IMR-90 (cell line): Measurements from ENCODE around the gene PCK2. TPM values are rescaled to one million over a fixed set of nuclear protein-coding genes. Genes with fewer than 3 reads are reported as not detected.

Experiments used
- ATAC-seq: fragments of 200-7000 bp; cut with Tn5 transposase; 2 replicates; pipeline ENCODE4 v1.9.1; 2020; ENCODE audit warnings: low read depth, mild to moderate bottlenecking, moderate library complexity
- BruUV-seq: library from RNA; stranded (reverse); fragments of 400-500 nt; replicated peaks from 2 replicates; lab custom pipeline; 2021; lab: Mats Ljungman, UMichigan
- CTCF ChIA-PET: fragments of 300-600 bp; formaldehyde crosslinking; extraction: SDS; loops from one replicate; lab custom pipeline; 2021; ENCODE audit warnings: antibody characterized with exemption; lab: Yijun Ruan, JAX
- POLR2A ChIA-PET: fragments of 300-600 bp; sonication (Branson Sonifier 250); formaldehyde crosslinking; loops from one replicate; lab custom pipeline; 2022; ENCODE audit warnings: antibody characterized with exemption; ENCODE audit not compliant: unreplicated experiment; lab: Charles Lee
- DNase-seq: peaks from one replicate; pipeline ENCODE4 v3.0.0; 2013
- H2AFZ ChIP-seq: replicated peaks from 2 replicates; pipeline ENCODE3; 2013; ENCODE audit warnings: low read length, mild to moderate bottlenecking; ENCODE audit not compliant: poor library complexity
- H2AK5ac ChIP-seq: 2 replicates; pipeline ENCODE4 v1.6.1; 2013; ENCODE audit warnings: low read depth, low read length, inconsistent platforms
- H2AK9ac ChIP-seq: replicated peaks from 2 replicates; pipeline ENCODE3; 2013; ENCODE audit warnings: mild to moderate bottlenecking, low read depth, low read length, moderate library complexity; ENCODE audit not compliant: poor library complexity
- H2BK120ac ChIP-seq: 2 replicates; pipeline ENCODE4 v1.6.1; 2013; ENCODE audit warnings: low read depth, low read length, inconsistent platforms
- H2BK15ac ChIP-seq: 3 replicates; pipeline ENCODE4 v1.6.1; 2013; ENCODE audit warnings: low read depth, low read length, inconsistent platforms
- H2BK20ac ChIP-seq: 2 replicates; pipeline ENCODE4 v1.6.1; 2013; ENCODE audit warnings: low read depth, mild to moderate bottlenecking, inconsistent platforms, low read length, moderate library complexity
- H2BK5ac ChIP-seq: 2 replicates; pipeline ENCODE4 v1.6.1; 2013; ENCODE audit warnings: mild to moderate bottlenecking, low read depth, low read length, inconsistent platforms; ENCODE audit not compliant: poor library complexity, severe bottlenecking
- H3K14ac ChIP-seq: replicated peaks from 2 replicates; pipeline ENCODE4 v1.6.1; 2013; ENCODE audit warnings: low read depth, low read length, inconsistent platforms
- H3K18ac ChIP-seq: 2 replicates; pipeline ENCODE4 v1.6.1; 2013; ENCODE audit warnings: low read depth, low read length, control low read depth
- H3K23ac ChIP-seq: 2 replicates; pipeline ENCODE4 v1.6.1; 2013; ENCODE audit warnings: low read depth, low read length, inconsistent platforms
- H3K27ac ChIP-seq: 2 replicates; pipeline ENCODE4 v1.5.1; 2013; ENCODE audit warnings: mild to moderate bottlenecking, control low read depth, low read length; ENCODE audit not compliant: insufficient read depth
- H3K27me3 ChIP-seq: 2 replicates; pipeline ENCODE4 v1.6.1; 2013; ENCODE audit warnings: low read length; ENCODE audit not compliant: control insufficient read depth, insufficient read depth
- H3K36me3 ChIP-seq: 2 replicates; pipeline ENCODE4 v1.6.1; 2013; ENCODE audit warnings: low read length, mixed read lengths; ENCODE audit not compliant: control insufficient read depth, insufficient read depth
- H3K4ac ChIP-seq: 2 replicates; pipeline ENCODE4 v1.6.1; 2013; ENCODE audit warnings: low read depth, low read length, inconsistent platforms
- H3K4me1 ChIP-seq: 2 replicates; pipeline ENCODE4 v1.6.1; 2013; ENCODE audit warnings: low read length, mixed read lengths; ENCODE audit not compliant: control insufficient read depth, insufficient read depth
- H3K4me2 ChIP-seq: 2 replicates; pipeline ENCODE4 v1.6.1; 2013; ENCODE audit warnings: low read depth, mild to moderate bottlenecking, control low read depth, low read length, moderate library complexity
- H3K4me3 ChIP-seq: 2 replicates; pipeline ENCODE4 v1.5.1; 2013; ENCODE audit warnings: low read depth, mild to moderate bottlenecking, control low read depth, low read length, moderate library complexity; ENCODE audit not compliant: insufficient read depth
- H3K56ac ChIP-seq: 2 replicates; pipeline ENCODE4 v1.6.1; 2013; ENCODE audit warnings: low read length, inconsistent platforms; ENCODE audit not compliant: insufficient read depth; ENCODE audit errors: extremely low read depth
- H3K79me1 ChIP-seq, 2 experiments: 2 replicates each; pipeline ENCODE4 v1.6.1; 2013; ENCODE audit warnings: low read length in 2 of 2, inconsistent platforms in 1 of 2, low read depth in 1 of 2
- H3K9ac ChIP-seq: 2 replicates; pipeline ENCODE4 v1.6.1; 2013; ENCODE audit warnings: low read depth, low read length, control low read depth
- H3K9me1 ChIP-seq: 2 replicates; pipeline ENCODE4 v1.6.1; 2013; ENCODE audit warnings: low read length, inconsistent platforms; ENCODE audit not compliant: insufficient read depth
- H3K9me3 ChIP-seq: 2 replicates; pipeline ENCODE4 v1.6.1; 2013; ENCODE audit warnings: low read length; ENCODE audit not compliant: control insufficient read depth, insufficient read depth
- H4K20me1 ChIP-seq: 2 replicates; pipeline ENCODE4 v1.6.1; 2013; ENCODE audit warnings: low read length, inconsistent platforms; ENCODE audit not compliant: insufficient read depth
- H4K5ac ChIP-seq: 2 replicates; pipeline ENCODE4 v1.6.1; 2013; ENCODE audit warnings: mild to moderate bottlenecking, low read depth, low read length, control low read depth
- H4K8ac ChIP-seq, 2 experiments: 2 replicates each; pipeline ENCODE4 v1.6.1; 2013; ENCODE audit warnings: low read depth in 2 of 2, low read length in 2 of 2, control low read depth in 1 of 2, inconsistent platforms in 1 of 2
- H4K91ac ChIP-seq: 2 replicates; pipeline ENCODE4 v1.6.1; 2013; ENCODE audit warnings: low read depth, low read length, inconsistent platforms; ENCODE audit not compliant: insufficient read depth
- CEBPB ChIP-seq: IDR thresholded peaks from 2 replicates; pipeline ENCODE4 v1.6.1; 2012; ENCODE audit warnings: low read depth, low read length, improper control_type of control experiment
- POLR2A ChIP-seq: IDR thresholded peaks from 2 replicates; pipeline ENCODE4 v1.6.1; 2012; ENCODE audit warnings: mild to moderate bottlenecking, low read depth, low read length
- SMC3 ChIP-seq: fragments of 150-350 bp; IDR thresholded peaks from 2 replicates; pipeline ENCODE4 v1.6.1; 2016; ENCODE audit warnings: low read depth, mild to moderate bottlenecking, antibody characterized with exemption, low read length, moderate library complexity
- WGBS, 2 experiments: methylation state at CpG; one replicate each; pipeline versions ENCODE4 v1.1.5 to v1.1.7; 2013; ENCODE audit warnings: missing lambda C conversion rate in 2 of 2; ENCODE audit not compliant: insufficient read length in 1 of 2; ENCODE audit errors: extremely low coverage in 2 of 2; 5-methylcytosine and 5-hydroxymethylcytosine counted together
- dilution Hi-C: fragments of 300-500 bp; cut with HindIII; formaldehyde crosslinking; loops from one replicate; pipeline ENCODE4 v1.14.3; 2018; ENCODE audit warnings: low sequenced_read_pairs; ENCODE audit not compliant: unreplicated experiment
- in situ Hi-C: fragments of 300-500 bp; cut with MboI; formaldehyde crosslinking; loops from 3 replicates; pipeline ENCODE4 v1.14.3; 2019; ENCODE audit warnings: low sequenced_read_pairs, inconsistent platforms, mixed read lengths
- intact Hi-C: fragments of 100-400 bp; cut with micrococcal nuclease; formaldehyde crosslinking; loops from 2 replicates; pipeline ENCODE4 v1.10.0; 2022
- polyA plus RNA-seq, 3 experiments: library from polyadenylated mRNA; depleted of rRNA; stranded (reverse); fragments of >200 nt; gene quantifications; 2 replicates each; pipeline ENCODE4 v1.2.3, GENCODE V29; 2012; ENCODE audit warnings: low replicate concordance in 1 of 3
- total RNA-seq: library from RNA; depleted of rRNA; stranded (reverse); fragments of >200 nt; gene quantifications from 2 replicates; pipeline ENCODE4 v1.2.3, GENCODE V29; 2012

The PCK2 gene
- total and polyA plus RNA-seq, 2 of the 4 experiments (the other 2 are of a cell fraction): 13.4 to 29.4 TPM

GRCh38 chr14:24133735-24134134, 39.6 kb downstream of the PCK2 start:
- Histone ChIP-seq H4K5ac (no peak overlapping the region), H2BK15ac (no peak overlapping the region), H3K9me3 (no peaks in the 10 kb centered on the region), H2BK20ac (no peak overlapping the region), H2BK120ac (no peak overlapping the region), H2AFZ (no peak overlapping the region), H3K9me1 (peaks cover 17% of the 10 kb centered on the region), H3K4me2 (no peak overlapping the region), H3K4me1 (peaks cover 8% of the 10 kb centered on the region; the same call in 1 of the 2 replicates), H2AK9ac (no peak overlapping the region), H3K4me3 (no peak overlapping the region), H4K20me1 (peaks cover 10% of the 10 kb centered on the region; the same call in 1 of the 2 replicates), H3K14ac (no peak overlapping the region), H3K27ac (no peak overlapping the region), H3K23ac (no peak overlapping the region), H3K56ac (no peak overlapping the region), H3K79me1 (peaks cover 11 to 26% of the 10 kb centered on the region in 2 experiments; a peak in 3 of 4 replicates), H3K27me3 (no peaks in the 10 kb centered on the region), H2BK5ac (no peak overlapping the region), H2AK5ac (no peak overlapping the region), H3K4ac (no peak overlapping the region), H4K91ac (no peak overlapping the region), H3K36me3 (peaks cover 14% of the 10 kb centered on the region), H3K18ac (no peak overlapping the region), H4K8ac (no peak overlapping the region), H3K9ac (no peak overlapping the region)
- ChIA-PET CTCF (interaction anchor here (1.1 kb wide), 1 partner anchor 27 kb away, joined by 4 read pairs; the partner anchor contains the start of gene IRF9), POLR2A (interaction anchor here (0.7 kb wide), 1 partner anchor 207 kb away, joined by 6 read pairs; no protein-coding TSS in a partner anchor)
- BruUV-seq: no TSS peak
- no peak for ATAC-seq
- DNase-seq: no peak
- no CpG with 5 or more reads among the region's 1 CpG for WGBS, 2 experiments
- in situ Hi-C loops: loop anchor here (10.0 to 25.0 kb wide), 3 partner anchors 301 to 1046 kb away; partner anchors contain the start of genes ACIN1, BCL2L2, C14orf119 and PABPN1
- dilution Hi-C loops: no loop called here
- no peak for TF ChIP-seq CEBPB
- no peak for TF ChIP-seq SMC3
- no peak for TF ChIP-seq POLR2A
- intact Hi-C loops: no loop called here
